Panc1 (cell line): ENCODE results near the gene MPND. TPM values are rescaled to one million over a fixed set of nuclear protein-coding genes. Genes with fewer than 3 reads are reported as not detected.

ENCODE experiments used
- ATAC-seq: fragments of 200-7000 bp; cut with Tn5 transposase; 2 replicates; pipeline ENCODE4 v1.9.1; 2020; ENCODE audit warnings: mild to moderate bottlenecking, moderate library complexity
- BruUV-seq: library from RNA; stranded (reverse); fragments of 400-500 nt; replicated peaks from 2 replicates; lab custom pipeline; 2021; lab: Mats Ljungman, UMichigan
- CTCF ChIA-PET: fragments of 300-600 bp; sonication (Branson Sonifier 250); formaldehyde crosslinking; loops from one replicate; lab custom pipeline; 2022; ENCODE audit warnings: antibody characterized with exemption; lab: Charles Lee
- POLR2A ChIA-PET: fragments of 300-600 bp; sonication (Branson Sonifier 250); formaldehyde crosslinking; loops from one replicate; lab custom pipeline; 2022; ENCODE audit warnings: antibody characterized with exemption; lab: Charles Lee
- DNase-seq: peaks from one replicate; pipeline ENCODE4 v3.0.0-alpha.2; 2010; ENCODE audit warnings: low read depth, low spot score
- H3K27ac ChIP-seq: 2 replicates; pipeline ENCODE4 v1.5.1; 2011; ENCODE audit warnings: mild to moderate bottlenecking, low read length, inconsistent platforms
- H3K27me3 ChIP-seq: fragments of 200-500 bp; sonication (Bioruptor generic); 2 replicates; pipeline ENCODE4 v1.6.0; 2014; ENCODE audit warnings: low read length, inconsistent platforms; ENCODE audit not compliant: control insufficient read depth, insufficient read depth
- H3K36me3 ChIP-seq: fragments of 200-500 bp; sonication (Bioruptor generic); 2 replicates; pipeline ENCODE4 v1.5.1; 2014; ENCODE audit warnings: inconsistent platforms, mild to moderate bottlenecking, low read length, moderate library complexity; ENCODE audit not compliant: control insufficient read depth, insufficient read depth
- H3K4me1 ChIP-seq: 2 replicates; pipeline ENCODE4 v1.5.1; 2011; ENCODE audit warnings: inconsistent platforms, mild to moderate bottlenecking, low read length, moderate library complexity; ENCODE audit not compliant: control insufficient read depth, insufficient read depth
- H3K4me3 ChIP-seq, 2 experiments: 2 replicates each; pipeline ENCODE4 v1.5.1; 2011 to 2012; ENCODE audit warnings: low read depth in 2 of 2, low read length in 2 of 2, mild to moderate bottlenecking in 2 of 2, inconsistent platforms in 1 of 2, moderate library complexity in 1 of 2
- H3K9me3 ChIP-seq: fragments of 200-500 bp; sonication (Bioruptor generic); 2 replicates; pipeline ENCODE4 v1.5.1; 2014; ENCODE audit warnings: low read depth, mild to moderate bottlenecking, inconsistent platforms, low read length, moderate library complexity; ENCODE audit not compliant: control insufficient read depth, insufficient read depth
- POLR2AphosphoS5 ChIP-seq: IDR thresholded peaks from 2 replicates; pipeline ENCODE4 v1.6.1; 2012; ENCODE audit warnings: mild to moderate bottlenecking, low read depth, low read length, moderate library complexity
- SIN3A ChIP-seq: IDR thresholded peaks from 2 replicates; pipeline ENCODE4 v1.6.1; 2012; ENCODE audit warnings: low read depth, mild to moderate bottlenecking, low read length, moderate library complexity, borderline replicate concordance; ENCODE audit not compliant: insufficient read depth
- TCF7L2 ChIP-seq: IDR thresholded peaks from 2 replicates; pipeline ENCODE4 v1.6.1; 2011; ENCODE audit warnings: mild to moderate bottlenecking, low read depth, low read length, inconsistent platforms
- in situ Hi-C: cut with HindIII; loops from 2 replicates; pipeline ENCODE4 v1.10.0; 2016; ENCODE audit warnings: low sequenced_read_pairs, low pct_unique_long_range_greater_than_20kb
- intact Hi-C: fragments of 100-400 bp; cut with micrococcal nuclease; formaldehyde crosslinking; loops from one replicate; pipeline ENCODE4 v1.10.0; 2022; ENCODE audit not compliant: unreplicated experiment
- total RNA-seq: library from RNA; stranded (reverse); gene quantifications from one replicate; pipeline ENCODE4 v1.2.1, GENCODE V29; 2021; ENCODE audit not compliant: unreplicated experiment
- TF ChIP-seq, protein P1 (sequence below), 2 experiments: IDR thresholded peaks; 2 replicates each; pipeline ENCODE4 v1.6.1; 2011 to 2012; ENCODE audit warnings: low read depth in 2 of 2, control low read depth in 1 of 2, low read length in 1 of 2, mild to moderate bottlenecking in 1 of 2, moderate library complexity in 1 of 2; ENCODE audit not compliant: insufficient read depth in 1 of 2
- TF ChIP-seq, protein P2 (sequence below): fragments of 450-650 bp; IDR thresholded peaks from 2 replicates; pipeline ENCODE4 v1.5.1; 2017; ENCODE audit warnings: mild to moderate bottlenecking

MPND gene
- total RNA-seq, 1 experiment from 2014 or later, result 22.9 TPM

DNA sequence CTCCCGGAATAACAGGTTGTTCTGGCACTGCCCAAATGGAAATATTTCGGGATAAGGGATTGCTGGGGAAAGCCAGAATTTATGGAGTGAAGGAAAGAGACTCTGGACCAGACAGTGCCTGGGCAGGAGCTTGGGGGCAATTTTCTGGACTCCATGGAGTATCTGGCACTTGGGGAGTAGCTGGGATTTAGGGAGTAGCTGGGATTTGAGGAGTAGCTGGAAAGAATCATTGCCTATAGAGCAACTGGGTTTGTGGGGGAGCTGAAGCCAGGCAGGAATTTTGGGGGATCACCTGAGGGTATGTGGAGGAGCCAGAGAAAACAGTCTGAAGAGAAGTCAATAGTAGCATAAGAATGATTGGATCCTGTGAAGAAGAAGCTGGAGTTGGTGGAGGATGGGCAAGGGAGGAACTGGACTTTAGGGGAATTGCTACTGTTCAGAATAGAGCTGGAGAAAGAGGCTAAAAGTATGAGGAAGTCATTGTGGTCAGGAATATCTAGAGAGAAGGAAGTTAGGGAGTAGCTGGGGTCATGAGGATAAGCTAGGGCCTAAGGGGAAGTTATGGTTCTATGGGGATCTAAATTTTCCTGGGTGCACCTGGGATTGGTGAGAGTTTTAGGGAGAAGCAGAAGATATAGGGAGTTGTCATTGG, 24.2 kb upstream of the MPND start:
- no peak for TF ChIP-seq TCF7L2
- no peak for TF ChIP-seq SIN3A
- TF ChIP-seq, protein P1, sequence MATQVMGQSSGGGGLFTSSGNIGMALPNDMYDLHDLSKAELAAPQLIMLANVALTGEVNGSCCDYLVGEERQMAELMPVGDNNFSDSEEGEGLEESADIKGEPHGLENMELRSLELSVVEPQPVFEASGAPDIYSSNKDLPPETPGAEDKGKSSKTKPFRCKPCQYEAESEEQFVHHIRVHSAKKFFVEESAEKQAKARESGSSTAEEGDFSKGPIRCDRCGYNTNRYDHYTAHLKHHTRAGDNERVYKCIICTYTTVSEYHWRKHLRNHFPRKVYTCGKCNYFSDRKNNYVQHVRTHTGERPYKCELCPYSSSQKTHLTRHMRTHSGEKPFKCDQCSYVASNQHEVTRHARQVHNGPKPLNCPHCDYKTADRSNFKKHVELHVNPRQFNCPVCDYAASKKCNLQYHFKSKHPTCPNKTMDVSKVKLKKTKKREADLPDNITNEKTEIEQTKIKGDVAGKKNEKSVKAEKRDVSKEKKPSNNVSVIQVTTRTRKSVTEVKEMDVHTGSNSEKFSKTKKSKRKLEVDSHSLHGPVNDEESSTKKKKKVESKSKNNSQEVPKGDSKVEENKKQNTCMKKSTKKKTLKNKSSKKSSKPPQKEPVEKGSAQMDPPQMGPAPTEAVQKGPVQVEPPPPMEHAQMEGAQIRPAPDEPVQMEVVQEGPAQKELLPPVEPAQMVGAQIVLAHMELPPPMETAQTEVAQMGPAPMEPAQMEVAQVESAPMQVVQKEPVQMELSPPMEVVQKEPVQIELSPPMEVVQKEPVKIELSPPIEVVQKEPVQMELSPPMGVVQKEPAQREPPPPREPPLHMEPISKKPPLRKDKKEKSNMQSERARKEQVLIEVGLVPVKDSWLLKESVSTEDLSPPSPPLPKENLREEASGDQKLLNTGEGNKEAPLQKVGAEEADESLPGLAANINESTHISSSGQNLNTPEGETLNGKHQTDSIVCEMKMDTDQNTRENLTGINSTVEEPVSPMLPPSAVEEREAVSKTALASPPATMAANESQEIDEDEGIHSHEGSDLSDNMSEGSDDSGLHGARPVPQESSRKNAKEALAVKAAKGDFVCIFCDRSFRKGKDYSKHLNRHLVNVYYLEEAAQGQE (IDR thresholded peaks at IDR 0.05; ENCODE audit: insufficient read depth in 1 of 2, low read depth in 2 of 2, low read length in 1 of 2), result no peak
- TF ChIP-seq POLR2AphosphoS5, result no peak
- TF ChIP-seq, protein P2, sequence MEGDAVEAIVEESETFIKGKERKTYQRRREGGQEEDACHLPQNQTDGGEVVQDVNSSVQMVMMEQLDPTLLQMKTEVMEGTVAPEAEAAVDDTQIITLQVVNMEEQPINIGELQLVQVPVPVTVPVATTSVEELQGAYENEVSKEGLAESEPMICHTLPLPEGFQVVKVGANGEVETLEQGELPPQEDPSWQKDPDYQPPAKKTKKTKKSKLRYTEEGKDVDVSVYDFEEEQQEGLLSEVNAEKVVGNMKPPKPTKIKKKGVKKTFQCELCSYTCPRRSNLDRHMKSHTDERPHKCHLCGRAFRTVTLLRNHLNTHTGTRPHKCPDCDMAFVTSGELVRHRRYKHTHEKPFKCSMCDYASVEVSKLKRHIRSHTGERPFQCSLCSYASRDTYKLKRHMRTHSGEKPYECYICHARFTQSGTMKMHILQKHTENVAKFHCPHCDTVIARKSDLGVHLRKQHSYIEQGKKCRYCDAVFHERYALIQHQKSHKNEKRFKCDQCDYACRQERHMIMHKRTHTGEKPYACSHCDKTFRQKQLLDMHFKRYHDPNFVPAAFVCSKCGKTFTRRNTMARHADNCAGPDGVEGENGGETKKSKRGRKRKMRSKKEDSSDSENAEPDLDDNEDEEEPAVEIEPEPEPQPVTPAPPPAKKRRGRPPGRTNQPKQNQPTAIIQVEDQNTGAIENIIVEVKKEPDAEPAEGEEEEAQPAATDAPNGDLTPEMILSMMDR, result no peak
- ChIA-PET CTCF (no interaction called here), POLR2A (no interaction called here)
- BruUV-seq, result no TSS peak
- DNase-seq, result no peak
- no peaks in the 10 kb centered on the region for H3K27me3 ChIP-seq
- no peak for ATAC-seq
- no peak overlapping the region for H3K27ac ChIP-seq
- H3K9me3 ChIP-seq, result no peaks in the 10 kb centered on the region
- H3K4me3 ChIP-seq, result no peak overlapping the region
- intact Hi-C loops, result no loop called here
- in situ Hi-C loops, result no loop called here
- no peaks in the 10 kb centered on the region for H3K4me1 ChIP-seq
- H3K36me3 ChIP-seq, result no peaks in the 10 kb centered on the region

DNA sequence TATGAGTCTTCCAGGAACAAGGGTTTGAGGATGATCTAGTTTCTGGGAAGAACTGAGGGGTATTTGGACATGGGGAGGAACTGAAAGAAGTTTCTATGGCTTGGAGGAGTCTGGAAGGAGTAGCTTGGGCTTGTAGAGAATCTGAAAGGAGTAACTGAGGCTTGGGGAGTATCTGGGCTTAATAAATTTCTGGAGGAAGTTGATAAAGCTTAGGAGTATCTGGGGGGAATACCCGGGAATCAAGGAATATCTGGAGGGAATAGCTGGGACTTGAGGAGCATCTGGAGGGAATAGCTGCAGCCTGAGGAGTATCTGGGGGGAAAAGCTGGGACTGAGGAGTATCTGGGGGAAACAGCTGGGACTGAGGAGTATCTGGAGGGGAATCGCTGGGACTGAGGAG, 22.9 kb upstream of the MPND start:
- ATAC-seq, result no peak
- H3K36me3 ChIP-seq, result no peaks in the 10 kb centered on the region
- H3K27ac ChIP-seq, result no peak overlapping the region
- in situ Hi-C loops, result no loop called here
- intact Hi-C loops, result no loop called here
- H3K4me3 ChIP-seq, result no peak overlapping the region
- ChIA-PET CTCF (interaction anchor here (1.0 kb wide), 1 partner anchor 53 kb away, joined by 9 read pairs; no protein-coding TSS in a partner anchor), POLR2A (interaction anchor here (0.5 to 0.6 kb wide), 2 partner anchors 530 to 620 kb away, joined by 4 to 7 read pairs; no protein-coding TSS in a partner anchor)
- H3K4me1 ChIP-seq, result no peaks in the 10 kb centered on the region
- DNase-seq, result no peak
- TF ChIP-seq SIN3A (no peak), TCF7L2 (no peak), POLR2AphosphoS5 (no peak)
- TF ChIP-seq, protein P2, result no peak
- TF ChIP-seq, protein P1 (IDR thresholded peaks at IDR 0.05; ENCODE audit: insufficient read depth in 1 of 2, low read depth in 2 of 2, low read length in 1 of 2), result no peak
- no peaks in the 10 kb centered on the region for H3K27me3 ChIP-seq
- no TSS peak for BruUV-seq
- no peaks in the 10 kb centered on the region for H3K9me3 ChIP-seq
